Lower leg skin (tissue), 3 donors: ENCODE measurements around the gene SMG1.

Experiments
- CTCF ChIP-seq, 3 donors: fragments of 450-650 bp; IDR thresholded peaks; one replicate each; pipeline ENCODE4 v1.5.1; 2016; ENCODE audit warnings: antibody characterized with exemption in 3 of 3, mild to moderate bottlenecking in 3 of 3, moderate library complexity in 2 of 3
- POLR2A ChIP-seq, 2 donors: fragments of 450-650 bp; IDR thresholded peaks; one replicate each; pipeline ENCODE4 v1.6.1; 2016 to 2017; ENCODE audit warnings: antibody characterized with exemption in 2 of 2, mild to moderate bottlenecking in 1 of 2, moderate library complexity in 1 of 2

DNA sequence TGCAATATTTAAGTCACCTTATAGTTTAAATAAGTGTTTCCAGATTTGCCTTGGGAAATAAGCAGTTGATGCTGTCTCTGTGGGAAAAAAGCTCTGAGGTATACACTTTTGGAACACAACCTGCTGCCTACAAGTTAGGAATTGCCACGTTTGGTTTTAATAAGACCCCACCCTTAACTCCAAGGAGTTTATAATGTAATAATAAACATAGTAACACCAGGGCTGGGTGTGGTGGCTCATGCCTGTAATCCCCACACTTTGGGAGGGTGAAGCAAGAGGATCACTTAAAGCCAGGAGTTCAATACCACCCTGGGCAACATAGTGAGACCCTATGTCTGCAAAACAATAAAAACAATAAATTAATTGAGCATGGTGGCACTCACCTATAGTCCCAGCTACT, 15.9 kb upstream of the SMG1 start:
- TF ChIP-seq CTCF (IDR thresholded peaks at IDR 0.05) (no peak), POLR2A (IDR thresholded peaks at IDR 0.05) (no peak)
